ENCODE data around the gene IMPA2. TPM values are rescaled to one million over a fixed set of nuclear protein-coding genes. Genes with fewer than 3 reads are reported as not detected.

Gene IMPA2
- total and polyA plus RNA-seq, 2 of the 13 experiments (the other 11 are each of a cell fraction or from before 2014, with no cell fraction given) = 37.8 to 71.8 TPM

GRCh38 chr18:11947214-11948191 lies 33.8 kb upstream of the IMPA2 start (continued):
- TF ChIP-seq FOXP4 (CRISPR knock-in tag; IDR thresholded peaks at IDR 0.05) (0 out of 2 replicates have a peak, but pooled peaks have one; percentile 30), SNRNP70 (IDR thresholded peaks at IDR 0.05; ENCODE audit: low read depth, low read length) (no peak), ZNF101 (CRISPR knock-in tag; IDR thresholded peaks at IDR 0.05; ENCODE audit: borderline replicate concordance, low read depth) (no peak), ZEB1 (IDR thresholded peaks at IDR 0.05; ENCODE audit: insufficient replicate concordance, low read depth) (no peak), ARNTL (CRISPR knock-in tag; IDR thresholded peaks at IDR 0.05) (no peak), TBL1XR1 (IDR thresholded peaks at IDR 0.05; ENCODE audit: borderline replicate concordance, low read length, partially characterized antibody) (peak; percentile 98), ZNF546 (CRISPR knock-in tag; conservative IDR thresholded peaks at IDR 0.05) (no peak), ZNF557 (CRISPR knock-in tag; IDR thresholded peaks at IDR 0.05) (no peak), ZBTB3 (CRISPR knock-in tag; IDR thresholded peaks at IDR 0.05; ENCODE audit: borderline replicate concordance, low read depth) (no peak; the same call in 1 of the 2 replicates), KDM2A (CRISPR knock-in tag; IDR thresholded peaks at IDR 0.05; ENCODE audit: borderline replicate concordance, low read depth) (peak; percentile 92), CTCF (CRISPR knock-in tag; IDR thresholded peaks at IDR 0.05) (no peak), ZHX2 (IDR thresholded peaks at IDR 0.05; ENCODE audit: low read depth) (peak; percentile 14; the same call in 1 of the 2 replicates), ZHX2 (CRISPR knock-in tag; IDR thresholded peaks at IDR 0.05; ENCODE audit: borderline replicate concordance) (no peak)

All from HepG2 (cell line).